Camera-type eye (tissue), 1 donor: ENCODE results near the gene P2RY1. TPM values are rescaled to one million over a fixed set of nuclear protein-coding genes. Genes with fewer than 3 reads are reported as not detected.

Experiments used
- total RNA-seq: library from RNA; depleted of rRNA; stranded (reverse); fragments of >200 nt; gene quantifications from one replicate; pipeline ENCODE4 v1.2.3, GENCODE V29; 2014

P2RY1 gene
- total RNA-seq = 47.6 TPM

GRCh38 chr3:152834776-152835600, at the start of gene P2RY1:
Gene P2RY1 (plus strand): TSS chr3:152835131. CDS start chr3:152835783, 652 bp downstream.

